ENCODE measurements around the gene RBP5.

- no peak for TF ChIP-seq POLR2A (IDR thresholded peaks at IDR 0.05; ENCODE audit: extremely low read depth, insufficient read length)
- no peak for TF ChIP-seq CTCF (IDR thresholded peaks at IDR 0.05; ENCODE audit: low read depth, low read length)
- TF ChIP-seq, protein P1, sequence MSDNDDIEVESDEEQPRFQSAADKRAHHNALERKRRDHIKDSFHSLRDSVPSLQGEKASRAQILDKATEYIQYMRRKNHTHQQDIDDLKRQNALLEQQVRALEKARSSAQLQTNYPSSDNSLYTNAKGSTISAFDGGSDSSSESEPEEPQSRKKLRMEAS (IDR thresholded peaks at IDR 0.05; ENCODE audit: low read depth, low read length), result no peak
- TF ChIP-seq MYC (IDR thresholded peaks at IDR 0.05; ENCODE audit: low read depth, low read length), result no peak
These were observed 14.7 kb downstream of the RBP5 start for GRCh38 chr12:7114008-7114407.
